Erythroblast (primary cell): ENCODE measurements around the gene SIGLEC10.

Experiments used
- GATA1 ChIP-seq: IDR thresholded peaks from 2 replicates; pipeline ENCODE4 v1.6.1; 2011; ENCODE audit warnings: low read depth, mild to moderate bottlenecking, control low read depth, low read length, moderate library complexity
- POLR2A ChIP-seq: IDR thresholded peaks from 2 replicates; pipeline ENCODE4 v1.6.1; 2011; ENCODE audit warnings: mild to moderate bottlenecking, low read length

GRCh38 chr19:51431124-51431523 is 13.7 kb upstream of the SIGLEC10 start:
- TF ChIP-seq POLR2A: no peak
- TF ChIP-seq GATA1: no peak
